Subcutaneous adipose tissue (tissue), 4 donors: ENCODE data around the gene TFF2. TPM values are rescaled to one million over a fixed set of nuclear protein-coding genes. Genes with fewer than 3 reads are reported as not detected.

Experiments used
- CTCF ChIP-seq: fragments of 450-650 bp; IDR thresholded peaks from one replicate; pipeline ENCODE4 v1.5.1; 2016; ENCODE audit warnings: low read depth, mild to moderate bottlenecking, control low read depth, antibody characterized with exemption, moderate library complexity
- total RNA-seq, 4 donors: library from RNA; depleted of rRNA; stranded (reverse); fragments of >200 nt; gene quantifications; one replicate each; pipeline ENCODE4 v1.1.0, GENCODE V29; 2016

Gene TFF2
- total RNA-seq, 4 donors from 2014 or later = not detected

GRCh38 chr21:42395302-42395701 lies 44.5 kb upstream of the TFF2 start:
- TF ChIP-seq CTCF = no peak

GRCh38 chr21:42393443-42393950 lies 42.7 kb upstream of the TFF2 start:
- no peak for TF ChIP-seq CTCF

GRCh38 chr21:42392731-42393442 lies 42.1 kb upstream of the TFF2 start:
- no peak for TF ChIP-seq CTCF

GRCh38 chr21:42391297-42391696 lies 40.5 kb upstream of the TFF2 start:
- no peak for TF ChIP-seq CTCF

GRCh38 chr21:42390696-42391095 lies 39.9 kb upstream of the TFF2 start:
- no peak for TF ChIP-seq CTCF

GRCh38 chr21:42390193-42390592 lies 39.4 kb upstream of the TFF2 start:
- TF ChIP-seq CTCF = no peak

GRCh38 chr21:42389449-42389835 lies 38.6 kb upstream of the TFF2 start:
- TF ChIP-seq CTCF = no peak
